ENCODE data around the gene LSM2. TPM values are rescaled to one million over a fixed set of nuclear protein-coding genes. Genes with fewer than 3 reads are reported as not detected.

LSM2 gene
- total and polyA plus RNA-seq, 9 of the 15 experiments (the other 6 are each of a cell fraction or from before 2014, with no cell fraction given): 154 to 407 (median 223) TPM

DNA sequence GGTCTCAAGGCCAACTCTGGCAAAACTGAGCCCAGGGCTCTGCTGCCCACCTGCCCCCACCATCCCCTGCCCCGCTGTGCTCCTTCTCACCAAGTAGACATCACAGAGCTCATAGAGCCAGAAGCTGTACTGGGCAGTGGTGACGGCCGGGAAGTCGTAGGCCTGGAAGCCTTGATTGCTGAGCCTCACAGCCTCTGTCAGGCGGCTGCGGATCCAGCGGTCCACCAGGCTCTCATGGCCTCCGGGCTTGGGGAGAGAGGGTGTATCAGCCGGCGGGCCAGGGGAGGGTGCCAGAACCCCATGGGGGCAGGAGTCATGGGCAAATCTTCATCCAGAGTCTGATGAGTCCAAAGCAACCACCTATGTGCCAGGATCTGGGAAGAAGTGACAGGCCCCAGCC, 26.9 kb downstream of the LSM2 start (continued):
- TF ChIP-seq, protein P1, sequence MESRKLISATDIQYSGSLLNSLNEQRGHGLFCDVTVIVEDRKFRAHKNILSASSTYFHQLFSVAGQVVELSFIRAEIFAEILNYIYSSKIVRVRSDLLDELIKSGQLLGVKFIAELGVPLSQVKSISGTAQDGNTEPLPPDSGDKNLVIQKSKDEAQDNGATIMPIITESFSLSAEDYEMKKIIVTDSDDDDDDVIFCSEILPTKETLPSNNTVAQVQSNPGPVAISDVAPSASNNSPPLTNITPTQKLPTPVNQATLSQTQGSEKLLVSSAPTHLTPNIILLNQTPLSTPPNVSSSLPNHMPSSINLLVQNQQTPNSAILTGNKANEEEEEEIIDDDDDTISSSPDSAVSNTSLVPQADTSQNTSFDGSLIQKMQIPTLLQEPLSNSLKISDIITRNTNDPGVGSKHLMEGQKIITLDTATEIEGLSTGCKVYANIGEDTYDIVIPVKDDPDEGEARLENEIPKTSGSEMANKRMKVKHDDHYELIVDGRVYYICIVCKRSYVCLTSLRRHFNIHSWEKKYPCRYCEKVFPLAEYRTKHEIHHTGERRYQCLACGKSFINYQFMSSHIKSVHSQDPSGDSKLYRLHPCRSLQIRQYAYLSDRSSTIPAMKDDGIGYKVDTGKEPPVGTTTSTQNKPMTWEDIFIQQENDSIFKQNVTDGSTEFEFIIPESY (CRISPR knock-in tag; IDR thresholded peaks at IDR 0.05): peak; percentile 75
- TF ChIP-seq MTA2 (IDR thresholded peaks at IDR 0.05; ENCODE audit: low read depth): no peak
- TF ChIP-seq, protein P2, sequence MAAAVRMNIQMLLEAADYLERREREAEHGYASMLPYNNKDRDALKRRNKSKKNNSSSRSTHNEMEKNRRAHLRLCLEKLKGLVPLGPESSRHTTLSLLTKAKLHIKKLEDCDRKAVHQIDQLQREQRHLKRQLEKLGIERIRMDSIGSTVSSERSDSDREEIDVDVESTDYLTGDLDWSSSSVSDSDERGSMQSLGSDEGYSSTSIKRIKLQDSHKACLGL (CRISPR knock-in tag; IDR thresholded peaks at IDR 0.05; ENCODE audit: borderline replicate concordance, poor library complexity, severe bottlenecking): no peak
- no peak for TF ChIP-seq NFYB (IDR thresholded peaks at IDR 0.05; ENCODE audit: extremely low read depth, insufficient read length)
- no peak for TF ChIP-seq RFX5 (IDR thresholded peaks at IDR 0.05; ENCODE audit: low read depth, low read length)
- no peak for TF ChIP-seq NCOA1 (IDR thresholded peaks at IDR 0.05; ENCODE audit: low read depth)
- TF ChIP-seq, protein P3, sequence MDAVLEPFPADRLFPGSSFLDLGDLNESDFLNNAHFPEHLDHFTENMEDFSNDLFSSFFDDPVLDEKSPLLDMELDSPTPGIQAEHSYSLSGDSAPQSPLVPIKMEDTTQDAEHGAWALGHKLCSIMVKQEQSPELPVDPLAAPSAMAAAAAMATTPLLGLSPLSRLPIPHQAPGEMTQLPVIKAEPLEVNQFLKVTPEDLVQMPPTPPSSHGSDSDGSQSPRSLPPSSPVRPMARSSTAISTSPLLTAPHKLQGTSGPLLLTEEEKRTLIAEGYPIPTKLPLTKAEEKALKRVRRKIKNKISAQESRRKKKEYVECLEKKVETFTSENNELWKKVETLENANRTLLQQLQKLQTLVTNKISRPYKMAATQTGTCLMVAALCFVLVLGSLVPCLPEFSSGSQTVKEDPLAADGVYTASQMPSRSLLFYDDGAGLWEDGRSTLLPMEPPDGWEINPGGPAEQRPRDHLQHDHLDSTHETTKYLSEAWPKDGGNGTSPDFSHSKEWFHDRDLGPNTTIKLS (IDR thresholded peaks at IDR 0.05; ENCODE audit: borderline replicate concordance, low read depth): no peak
- no peak for TF ChIP-seq MCM2 (IDR thresholded peaks at IDR 0.05; ENCODE audit: low read depth)
- no peak for TF ChIP-seq NRF1 (conservative IDR thresholded peaks at IDR 0.05 in 1 of 2, IDR thresholded peaks at IDR 0.05 in 1 of 2)
- TF ChIP-seq, protein P4, sequence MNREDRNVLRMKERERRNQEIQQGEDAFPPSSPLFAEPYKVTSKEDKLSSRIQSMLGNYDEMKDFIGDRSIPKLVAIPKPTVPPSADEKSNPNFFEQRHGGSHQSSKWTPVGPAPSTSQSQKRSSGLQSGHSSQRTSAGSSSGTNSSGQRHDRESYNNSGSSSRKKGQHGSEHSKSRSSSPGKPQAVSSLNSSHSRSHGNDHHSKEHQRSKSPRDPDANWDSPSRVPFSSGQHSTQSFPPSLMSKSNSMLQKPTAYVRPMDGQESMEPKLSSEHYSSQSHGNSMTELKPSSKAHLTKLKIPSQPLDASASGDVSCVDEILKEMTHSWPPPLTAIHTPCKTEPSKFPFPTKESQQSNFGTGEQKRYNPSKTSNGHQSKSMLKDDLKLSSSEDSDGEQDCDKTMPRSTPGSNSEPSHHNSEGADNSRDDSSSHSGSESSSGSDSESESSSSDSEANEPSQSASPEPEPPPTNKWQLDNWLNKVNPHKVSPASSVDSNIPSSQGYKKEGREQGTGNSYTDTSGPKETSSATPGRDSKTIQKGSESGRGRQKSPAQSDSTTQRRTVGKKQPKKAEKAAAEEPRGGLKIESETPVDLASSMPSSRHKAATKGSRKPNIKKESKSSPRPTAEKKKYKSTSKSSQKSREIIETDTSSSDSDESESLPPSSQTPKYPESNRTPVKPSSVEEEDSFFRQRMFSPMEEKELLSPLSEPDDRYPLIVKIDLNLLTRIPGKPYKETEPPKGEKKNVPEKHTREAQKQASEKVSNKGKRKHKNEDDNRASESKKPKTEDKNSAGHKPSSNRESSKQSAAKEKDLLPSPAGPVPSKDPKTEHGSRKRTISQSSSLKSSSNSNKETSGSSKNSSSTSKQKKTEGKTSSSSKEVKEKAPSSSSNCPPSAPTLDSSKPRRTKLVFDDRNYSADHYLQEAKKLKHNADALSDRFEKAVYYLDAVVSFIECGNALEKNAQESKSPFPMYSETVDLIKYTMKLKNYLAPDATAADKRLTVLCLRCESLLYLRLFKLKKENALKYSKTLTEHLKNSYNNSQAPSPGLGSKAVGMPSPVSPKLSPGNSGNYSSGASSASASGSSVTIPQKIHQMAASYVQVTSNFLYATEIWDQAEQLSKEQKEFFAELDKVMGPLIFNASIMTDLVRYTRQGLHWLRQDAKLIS (CRISPR knock-in tag; IDR thresholded peaks at IDR 0.05): no peak
- TF ChIP-seq, protein P5, sequence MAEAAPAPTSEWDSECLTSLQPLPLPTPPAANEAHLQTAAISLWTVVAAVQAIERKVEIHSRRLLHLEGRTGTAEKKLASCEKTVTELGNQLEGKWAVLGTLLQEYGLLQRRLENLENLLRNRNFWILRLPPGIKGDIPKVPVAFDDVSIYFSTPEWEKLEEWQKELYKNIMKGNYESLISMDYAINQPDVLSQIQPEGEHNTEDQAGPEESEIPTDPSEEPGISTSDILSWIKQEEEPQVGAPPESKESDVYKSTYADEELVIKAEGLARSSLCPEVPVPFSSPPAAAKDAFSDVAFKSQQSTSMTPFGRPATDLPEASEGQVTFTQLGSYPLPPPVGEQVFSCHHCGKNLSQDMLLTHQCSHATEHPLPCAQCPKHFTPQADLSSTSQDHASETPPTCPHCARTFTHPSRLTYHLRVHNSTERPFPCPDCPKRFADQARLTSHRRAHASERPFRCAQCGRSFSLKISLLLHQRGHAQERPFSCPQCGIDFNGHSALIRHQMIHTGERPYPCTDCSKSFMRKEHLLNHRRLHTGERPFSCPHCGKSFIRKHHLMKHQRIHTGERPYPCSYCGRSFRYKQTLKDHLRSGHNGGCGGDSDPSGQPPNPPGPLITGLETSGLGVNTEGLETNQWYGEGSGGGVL (CRISPR knock-in tag; IDR thresholded peaks at IDR 0.05): no peak
- 0 out of 2 replicates have a peak, but pooled peaks have one; percentile 35 for TF ChIP-seq GABPB1 (CRISPR knock-in tag; IDR thresholded peaks at IDR 0.05)
- TF ChIP-seq FOS (IDR thresholded peaks at IDR 0.05; ENCODE audit: extremely low read depth, insufficient read length): no peak
- TF ChIP-seq CCNT2 (IDR thresholded peaks at IDR 0.05; ENCODE audit: borderline replicate concordance, extremely low read depth, insufficient read length, low read depth, low read length): no peak
- TF ChIP-seq, protein P6, sequence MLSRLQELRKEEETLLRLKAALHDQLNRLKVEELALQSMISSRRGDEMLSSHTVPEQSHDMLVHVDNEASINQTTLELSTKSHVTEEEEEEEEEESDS (CRISPR knock-in tag; IDR thresholded peaks at IDR 0.05): no peak
- TF ChIP-seq RBFOX2 (IDR thresholded peaks at IDR 0.05; ENCODE audit: low read depth, low read length): peak; percentile 8; the same call in 1 of the 2 replicates
